CD4-positive, alpha-beta T cell treated with Interleukin-4 for 4 hours (primary cell): ENCODE results near the gene RAD51D.
"Not testable (repeated sequence)": the region's sequence is repeated elsewhere in the genome, so short reads cannot be mapped to it uniquely, and the experiment has no call there.

Experiments
- DNase-seq: peaks from one replicate; pipeline ENCODE4 v3.0.0-alpha.2; 2020

Gene RAD51D

DNA sequence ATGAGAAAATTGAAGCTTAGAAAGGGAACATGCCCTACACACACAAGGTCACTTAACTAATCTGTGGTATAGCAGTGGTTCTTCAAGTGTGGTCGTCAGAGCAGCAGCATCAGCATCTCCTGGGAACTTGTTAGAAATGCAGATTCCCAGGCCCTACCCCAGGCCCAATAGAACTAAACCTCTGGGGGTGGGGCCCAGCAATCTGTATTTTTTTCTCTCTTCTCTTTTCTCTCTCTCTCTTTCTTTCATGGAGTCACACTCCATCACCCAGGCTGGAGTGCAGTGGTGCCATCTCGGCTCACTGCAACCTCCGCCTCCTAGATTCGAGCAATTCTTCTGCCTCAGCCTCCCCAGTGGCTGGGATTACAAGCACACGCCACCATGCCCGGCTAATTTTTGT is 18.6 kb upstream of the RAD51D start:
- DNase-seq, result no peak

DNA sequence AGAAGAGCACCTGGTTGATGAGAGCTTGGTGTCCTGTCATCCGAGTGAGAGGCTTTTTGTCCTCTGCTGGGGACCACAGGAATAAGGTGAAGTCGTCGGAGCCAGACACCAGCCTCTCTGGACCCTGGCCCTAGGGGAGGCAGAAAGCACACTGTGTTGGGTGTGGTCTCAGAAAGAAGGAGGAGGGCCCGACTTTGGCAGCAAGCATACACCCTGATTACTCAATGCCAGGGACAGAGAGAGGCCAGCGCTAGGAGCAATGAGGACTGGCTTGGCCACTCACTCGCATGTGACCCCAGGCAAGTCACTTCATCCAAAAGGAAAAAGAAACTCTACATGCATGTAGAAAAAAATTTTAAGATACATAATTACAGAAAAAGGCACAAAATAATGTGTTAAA is 15.7 kb upstream of the RAD51D start:
- DNase-seq, result no peak

DNA sequence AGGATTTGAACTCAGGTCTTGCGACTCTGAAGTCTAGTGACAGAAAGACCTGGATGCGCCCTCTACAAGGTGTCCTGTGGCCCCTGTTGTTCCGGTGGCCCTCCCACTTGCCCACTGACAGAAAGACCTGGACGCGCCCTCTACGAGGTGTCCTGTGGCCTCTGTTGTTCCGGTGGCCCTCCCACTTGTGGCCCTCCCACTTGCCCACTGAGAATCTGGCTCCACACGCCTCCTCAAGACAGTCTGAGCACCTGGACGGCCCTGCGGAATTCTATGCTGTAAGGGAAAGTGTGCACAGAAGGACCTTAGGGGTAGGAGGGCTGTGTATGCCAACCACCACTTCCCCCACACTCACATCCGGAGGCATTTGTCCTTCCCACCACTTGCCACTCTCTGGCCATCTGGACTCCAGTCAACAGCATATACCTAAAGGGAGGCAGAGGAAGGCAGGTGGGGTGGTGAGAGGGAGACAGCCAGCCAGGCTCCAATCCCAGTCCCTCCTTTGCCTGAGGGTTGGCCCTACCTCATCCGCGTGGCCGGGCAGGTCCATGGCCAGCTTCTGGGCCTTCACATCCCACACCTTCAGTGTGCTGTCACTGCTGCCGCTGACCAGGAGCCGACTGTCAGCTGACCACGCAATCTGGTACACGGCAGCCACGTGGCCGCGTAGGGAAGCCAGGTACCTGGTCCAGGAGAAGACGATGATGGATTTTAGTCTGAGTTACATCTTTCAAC is 13.3 kb upstream of the RAD51D start:
- no peak for DNase-seq

DNA sequence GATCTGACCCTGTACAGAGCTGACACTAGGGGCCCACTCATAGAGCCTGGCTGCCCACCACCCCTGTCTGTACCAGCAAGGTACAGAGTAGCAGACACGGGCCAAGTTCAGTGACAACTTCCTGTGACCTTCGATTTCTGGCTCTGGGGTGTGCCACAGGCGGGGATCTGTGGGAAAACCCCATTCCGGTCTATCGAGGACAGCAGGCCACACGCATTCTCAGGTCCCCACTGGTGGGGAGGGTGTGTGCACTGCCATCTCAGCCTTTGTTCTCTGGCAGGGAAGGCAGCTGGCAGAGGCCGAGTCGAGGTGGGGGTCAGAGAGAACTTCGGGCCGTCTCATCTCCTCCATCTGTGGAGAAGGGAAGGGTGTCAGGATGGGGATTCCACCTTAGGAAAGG is 12.4 kb upstream of the RAD51D start:
- no peak for DNase-seq

DNA sequence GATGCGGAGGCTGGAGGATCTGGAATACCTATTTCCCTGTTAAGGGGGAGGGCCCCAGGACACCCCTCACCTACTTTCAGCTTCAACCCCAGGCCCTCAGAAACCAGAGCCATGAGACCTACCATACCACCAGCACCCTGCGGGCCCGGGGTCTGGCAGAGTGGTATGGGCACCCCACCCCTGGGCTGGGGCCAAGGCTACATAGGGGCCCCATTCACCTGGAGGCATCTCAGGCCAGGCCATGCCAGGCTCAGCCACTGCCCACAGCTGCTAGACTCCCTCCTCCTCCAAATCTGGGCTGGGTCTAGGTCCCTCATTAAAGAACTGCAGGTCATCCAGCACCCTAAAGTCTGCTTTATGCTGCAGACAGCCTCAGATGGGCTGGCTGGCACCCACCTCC is 10.7 kb upstream of the RAD51D start:
- no peak for DNase-seq

DNA sequence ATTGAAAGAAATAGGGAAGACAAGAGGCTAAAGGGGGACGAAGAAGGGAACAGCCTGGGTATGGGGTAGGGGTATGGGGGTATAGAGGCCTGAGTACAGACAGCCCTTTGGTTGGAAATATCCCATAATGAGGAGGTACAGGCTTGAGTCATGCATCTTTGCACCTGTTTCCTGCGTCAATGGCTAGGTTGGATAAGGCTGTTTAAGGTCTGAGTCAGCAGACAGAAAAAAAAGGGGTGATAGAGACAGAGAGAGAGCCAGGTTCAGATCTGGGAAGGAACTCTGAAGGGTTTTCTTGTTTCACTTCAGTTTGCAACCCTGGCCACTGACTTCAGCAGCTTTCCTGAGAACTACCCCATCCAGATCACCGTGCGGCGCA is 10.3 kb upstream of the RAD51D start:
- DNase-seq, result no peak

DNA sequence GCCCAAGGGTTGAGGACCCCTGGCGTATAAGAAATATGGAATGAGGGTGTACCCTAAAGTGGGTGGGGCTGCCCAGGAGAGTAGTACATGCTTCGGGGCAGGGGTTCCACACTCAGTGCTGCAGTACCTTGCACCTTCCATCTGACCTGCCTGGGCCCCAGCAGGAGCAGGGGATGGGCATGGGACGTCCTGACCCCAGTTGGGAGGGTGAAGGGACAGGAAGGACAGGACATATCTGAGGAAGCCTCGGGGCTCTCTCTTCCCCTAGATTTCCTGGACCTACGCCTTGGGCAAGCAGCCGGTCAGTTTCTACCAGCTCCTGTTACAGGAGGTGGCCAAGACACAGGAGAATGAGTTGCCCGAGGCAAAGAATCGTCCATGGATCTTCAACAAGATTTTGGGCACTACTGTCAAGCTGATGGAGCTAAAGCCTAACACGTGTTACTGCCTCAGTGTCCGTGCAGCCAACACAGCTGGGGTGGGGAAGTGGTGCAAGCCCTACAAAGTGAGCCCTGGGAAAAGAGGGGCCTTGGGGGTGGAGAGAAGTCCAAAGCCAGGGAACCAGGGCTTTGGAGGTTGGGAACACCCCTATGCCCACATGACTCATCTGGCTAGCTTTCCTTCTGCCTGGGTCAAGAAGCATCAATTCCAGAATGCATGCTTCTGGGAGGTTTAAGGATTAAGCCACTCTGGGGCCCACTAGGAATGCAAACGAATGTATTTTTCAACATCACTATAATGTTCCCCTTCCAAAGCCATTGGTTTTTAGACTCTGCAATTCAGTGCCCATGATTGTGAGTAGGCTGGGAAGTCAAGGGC is 9.7 kb upstream of the RAD51D start:
- DNase-seq, result no peak

DNA sequence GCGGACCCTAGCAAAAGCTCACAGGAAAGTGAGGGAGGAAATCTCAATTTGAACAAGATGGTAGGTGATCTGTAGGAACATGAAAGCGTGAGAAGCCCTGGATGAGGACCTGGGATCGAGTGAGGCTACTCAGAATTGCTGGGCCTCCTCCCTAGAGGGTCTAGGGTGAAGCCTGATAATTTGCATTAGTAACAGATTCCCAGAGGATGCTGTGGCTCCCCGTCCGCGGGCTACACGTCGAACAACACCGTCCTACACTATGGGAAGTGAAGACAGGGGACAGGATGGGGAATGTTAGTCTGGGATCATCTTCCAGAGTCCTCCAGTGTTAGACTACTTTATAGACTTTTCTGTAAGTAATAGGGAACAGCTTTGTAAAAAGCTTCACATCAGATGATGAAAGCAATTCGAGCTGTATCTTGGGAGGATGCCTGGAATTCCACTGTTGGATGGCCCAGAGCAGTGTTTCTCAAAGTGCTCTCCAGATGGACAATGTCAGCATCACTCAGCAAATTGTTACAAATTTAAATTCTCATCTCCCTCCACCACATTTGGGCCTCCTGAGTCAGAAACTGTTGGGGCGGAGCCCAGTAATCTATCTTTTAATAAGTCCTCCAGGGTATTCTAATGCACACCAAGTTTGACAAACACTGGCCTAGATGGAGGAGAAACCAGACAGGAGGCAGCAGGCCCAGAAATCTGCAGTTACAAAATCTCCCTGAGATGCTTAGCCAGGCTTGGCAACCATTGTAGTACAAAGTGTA is 8.3 kb upstream of the RAD51D start:
- no peak for DNase-seq

DNA sequence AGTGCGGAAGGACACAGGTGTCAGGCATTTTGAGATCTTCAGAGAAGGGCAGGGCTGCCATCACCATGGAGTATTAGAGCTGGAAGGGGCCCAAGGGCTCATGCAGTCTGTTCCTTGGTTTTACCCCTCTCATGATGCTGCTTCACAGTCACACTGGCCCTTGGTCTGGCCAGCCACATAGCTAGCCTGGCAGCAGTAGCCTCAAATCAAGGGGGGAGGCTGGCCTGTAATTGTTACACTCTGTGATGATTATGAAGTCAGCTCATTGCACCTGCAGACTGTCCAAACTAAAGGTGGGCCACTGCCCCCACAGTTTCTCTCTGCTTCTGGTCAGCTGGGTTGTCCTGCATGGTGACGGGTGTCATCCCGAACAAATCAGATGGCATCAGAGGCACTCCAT is 1.7 kb upstream of the RAD51D start, which contains the start of gene FNDC8:
TSS of gene FNDC8 (plus strand) at position 301 of the 400 bp plus-strand sequence. CDS start at position 380, 79 bp downstream.
- no peak for DNase-seq

DNA sequence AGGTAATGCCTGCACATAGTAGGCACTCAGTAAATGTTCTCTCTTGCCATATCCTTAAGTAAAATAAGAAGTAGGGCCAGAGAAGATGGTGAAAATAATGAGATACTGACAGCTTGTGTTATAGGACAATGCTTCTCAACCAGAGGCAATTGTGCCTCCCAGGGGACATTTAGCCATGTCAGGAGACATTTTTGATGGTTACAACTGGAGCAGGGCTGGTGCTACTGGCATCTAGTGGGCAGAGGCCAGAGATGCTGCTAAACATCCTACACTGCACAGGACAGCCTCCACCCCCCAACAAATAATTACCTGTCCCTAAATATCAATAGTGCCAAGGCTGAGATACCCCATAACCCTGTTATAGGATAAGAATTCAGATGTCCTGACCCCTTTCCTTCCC is 1.7 kb downstream of the RAD51D start:
- DNase-seq, result peak; percentile 56

DNA sequence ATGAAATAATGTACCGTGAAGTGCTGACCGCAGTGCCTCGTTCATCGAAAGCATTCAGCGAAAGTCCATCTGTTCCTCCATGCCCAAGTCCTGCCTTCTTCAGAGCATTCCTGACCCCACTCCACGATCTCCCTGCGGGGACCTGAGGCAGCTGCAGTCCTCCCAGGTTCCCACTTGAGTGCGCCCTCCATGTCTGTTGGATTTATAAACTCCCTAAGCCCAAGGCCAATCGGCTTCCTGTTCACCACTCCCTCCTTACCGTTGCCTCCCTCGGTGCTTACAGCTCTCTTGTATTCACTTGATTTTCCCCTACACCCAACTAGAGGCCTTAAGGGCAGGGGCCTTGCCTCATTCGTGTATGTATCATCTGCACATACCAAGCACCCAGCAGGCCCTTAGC is 2.8 kb downstream of the RAD51D start:
- no peak for DNase-seq

DNA sequence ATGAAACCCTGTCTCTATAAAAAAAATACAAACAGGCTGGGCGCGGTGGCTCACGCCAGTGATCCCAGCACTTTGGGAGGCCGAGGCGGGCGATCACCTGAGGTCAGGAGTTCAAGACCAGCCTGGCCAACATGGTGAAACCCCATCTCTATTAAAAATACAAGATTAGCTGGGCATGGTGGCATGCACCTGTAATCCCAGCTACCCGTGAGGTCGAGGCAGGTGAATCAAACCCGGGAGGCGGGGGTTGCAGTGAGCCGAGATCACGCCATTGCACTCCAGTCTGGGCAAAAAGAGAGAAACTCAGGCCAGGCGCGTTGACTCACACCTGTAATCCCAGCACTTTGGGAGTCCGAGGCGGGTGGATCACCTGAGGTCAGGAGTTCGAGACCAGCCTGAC is 8.9 kb downstream of the RAD51D start:
- DNase-seq, result not testable (repeated sequence)

DNA sequence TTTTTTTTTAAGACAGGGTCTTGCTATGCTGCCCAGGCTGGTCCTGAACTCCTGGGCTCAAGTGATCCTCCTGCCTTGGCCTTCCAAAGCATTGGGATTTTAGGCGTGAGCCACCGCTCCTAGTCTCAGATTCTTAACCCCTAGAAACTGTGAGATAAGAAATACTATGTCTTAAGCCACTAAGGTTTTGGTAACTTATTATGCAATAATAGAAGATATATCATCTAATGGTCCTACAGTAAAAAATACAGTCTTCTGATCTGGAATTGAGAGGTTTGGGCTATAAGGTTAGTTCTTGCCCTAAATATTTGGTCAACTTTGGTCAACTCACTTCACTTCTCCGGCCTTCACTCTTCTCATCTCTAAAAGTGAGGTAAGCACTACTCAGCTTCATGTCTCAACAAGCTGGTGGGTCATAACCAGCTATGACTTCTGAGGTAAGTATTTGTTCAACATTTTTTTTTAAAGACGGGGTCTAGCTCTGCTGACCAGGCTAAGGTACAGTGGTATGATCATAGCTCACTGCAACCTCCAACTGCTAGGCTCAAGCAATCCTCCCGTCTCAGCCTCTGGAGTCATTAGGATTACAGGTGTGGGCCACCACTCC is 14.7 kb downstream of the RAD51D start:
- DNase-seq, result no peak

DNA sequence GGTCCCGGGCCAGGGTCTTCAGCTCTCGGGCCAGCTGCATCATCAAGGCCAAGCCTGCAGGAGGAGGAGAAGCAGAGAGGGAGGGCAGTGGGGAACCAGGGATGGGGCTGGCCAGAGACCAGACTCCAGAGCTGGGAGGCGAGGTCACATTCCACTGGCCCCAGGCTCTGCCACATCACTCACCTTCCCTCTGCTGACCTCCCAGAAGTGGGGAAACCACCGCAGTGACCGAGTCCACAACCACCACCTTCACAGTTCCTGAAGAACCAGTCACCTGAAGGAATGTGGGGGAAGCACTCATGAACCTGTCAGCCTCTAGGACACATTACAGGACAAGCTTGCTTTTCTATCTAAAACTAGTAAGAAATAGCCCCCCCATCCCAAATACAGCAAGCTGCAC is 16.4 kb downstream of the RAD51D start:
- no peak for DNase-seq

DNA sequence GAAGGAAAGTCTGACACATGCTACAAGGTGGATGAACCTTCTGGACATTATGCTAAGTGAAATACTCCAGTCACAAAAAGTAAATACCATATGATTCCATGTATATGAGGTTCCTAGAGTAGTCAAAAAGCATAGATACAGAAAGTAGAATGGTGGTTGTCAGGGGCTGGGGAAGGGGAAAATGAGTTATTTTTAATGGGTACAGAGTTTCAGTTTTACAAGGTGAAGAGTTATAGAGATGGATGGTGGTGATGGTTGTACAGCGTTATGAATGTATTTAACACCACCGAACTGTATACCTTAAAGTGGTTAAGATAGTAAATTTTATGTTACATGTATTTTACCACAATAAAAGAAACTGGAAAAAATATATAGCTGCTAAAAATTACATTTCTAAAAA is 17.9 kb downstream of the RAD51D start:
- DNase-seq, result no peak

DNA sequence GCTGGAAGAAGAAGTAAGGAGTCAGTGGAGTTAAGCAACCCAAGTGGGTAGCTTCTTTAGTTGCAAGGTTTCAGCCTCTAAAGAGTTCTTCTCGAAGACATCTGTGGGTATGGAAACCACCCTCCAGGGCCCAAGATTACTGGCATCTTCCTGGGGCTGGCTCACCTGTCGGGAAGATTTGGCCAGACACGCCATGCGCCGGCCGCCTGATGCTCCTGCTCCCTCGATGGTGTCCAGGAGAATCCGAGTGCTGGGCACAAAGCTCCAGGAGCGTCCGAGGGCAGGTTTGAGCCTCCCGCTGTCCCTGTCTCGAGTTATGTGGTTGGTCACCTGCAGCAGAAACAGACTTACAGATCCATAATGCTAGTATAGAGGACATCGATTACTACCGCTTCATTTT is 18.6 kb downstream of the RAD51D start:
- DNase-seq, result no peak

DNA sequence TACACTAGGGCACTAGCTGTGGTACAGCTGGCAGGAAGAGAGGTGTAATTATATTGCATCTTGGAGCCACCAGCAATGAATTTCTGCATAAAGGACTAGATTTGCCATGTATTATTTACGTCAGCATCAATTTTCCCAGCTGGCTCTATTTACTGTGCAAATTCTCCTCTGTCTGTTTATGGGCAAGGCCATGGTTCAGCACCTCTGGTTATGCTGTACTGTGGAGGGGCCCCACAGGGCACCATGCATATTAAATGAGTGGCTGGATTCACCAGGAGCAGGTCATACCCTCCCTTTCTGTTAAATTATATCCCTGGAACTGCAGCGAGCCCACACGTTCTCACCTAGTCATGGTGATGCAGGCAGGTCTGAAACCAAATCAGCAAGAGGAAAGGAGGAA is 19.8 kb downstream of the RAD51D start:
- DNase-seq, result no peak

DNA sequence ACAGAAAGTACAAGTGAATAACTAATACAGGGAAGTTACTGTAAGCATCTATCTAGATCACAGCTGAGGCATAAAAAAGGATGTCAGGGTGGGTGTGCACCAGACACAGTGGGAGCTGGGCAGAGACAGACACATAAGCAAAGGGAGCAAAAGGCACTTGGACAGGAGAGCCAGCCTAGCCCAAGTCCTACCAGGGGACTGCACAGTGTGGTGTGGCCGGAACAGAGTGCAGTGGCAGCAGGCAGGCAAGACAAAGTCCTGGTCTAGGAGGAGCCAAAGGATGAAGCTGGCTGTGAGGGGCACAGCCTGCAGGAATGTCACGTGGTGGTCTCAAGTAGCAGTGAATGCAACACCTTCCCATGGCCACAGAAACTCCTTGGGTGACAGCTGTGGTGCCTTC is 21.9 kb downstream of the RAD51D start:
- DNase-seq, result no peak

DNA sequence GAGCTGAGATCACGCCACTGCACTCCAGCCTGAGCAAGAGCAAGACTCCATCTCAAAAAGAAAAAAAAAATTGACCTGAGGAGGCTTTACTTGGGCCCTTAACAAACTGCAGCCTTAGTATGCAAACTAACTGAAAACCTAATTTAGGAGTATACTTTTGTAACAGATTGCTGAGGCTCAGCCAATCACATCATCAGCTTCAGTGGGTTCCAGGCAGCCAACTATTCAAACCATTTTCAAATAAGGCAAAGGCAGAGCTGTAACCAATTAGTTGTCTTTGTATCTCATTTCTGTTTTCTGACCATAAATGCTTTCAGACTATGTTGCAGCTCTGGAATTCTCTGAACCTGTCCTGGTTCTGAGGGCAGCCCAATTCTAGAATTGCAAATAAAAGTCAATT is 23.9 kb downstream of the RAD51D start:
- DNase-seq, result no peak

DNA sequence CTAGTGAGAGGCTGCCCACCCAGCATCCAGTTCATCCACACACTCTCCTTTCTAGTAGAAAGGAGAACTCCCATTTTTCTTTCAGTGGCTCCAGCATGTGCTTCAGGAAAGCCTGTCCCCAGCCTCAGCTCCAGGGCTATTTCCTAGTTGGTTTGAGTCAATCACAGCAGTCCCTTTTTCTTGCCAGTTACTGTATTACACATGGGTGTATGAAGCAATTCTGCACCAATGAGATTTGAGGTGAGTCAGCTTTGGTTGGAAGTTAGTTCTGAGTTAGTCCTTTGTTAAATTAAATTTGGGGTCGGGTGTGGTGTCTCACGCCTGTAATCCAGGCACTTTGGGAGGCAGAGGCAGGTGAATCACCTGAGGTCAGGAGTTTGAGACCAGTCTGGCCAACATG is 24.8 kb downstream of the RAD51D start:
- DNase-seq, result no peak

DNA sequence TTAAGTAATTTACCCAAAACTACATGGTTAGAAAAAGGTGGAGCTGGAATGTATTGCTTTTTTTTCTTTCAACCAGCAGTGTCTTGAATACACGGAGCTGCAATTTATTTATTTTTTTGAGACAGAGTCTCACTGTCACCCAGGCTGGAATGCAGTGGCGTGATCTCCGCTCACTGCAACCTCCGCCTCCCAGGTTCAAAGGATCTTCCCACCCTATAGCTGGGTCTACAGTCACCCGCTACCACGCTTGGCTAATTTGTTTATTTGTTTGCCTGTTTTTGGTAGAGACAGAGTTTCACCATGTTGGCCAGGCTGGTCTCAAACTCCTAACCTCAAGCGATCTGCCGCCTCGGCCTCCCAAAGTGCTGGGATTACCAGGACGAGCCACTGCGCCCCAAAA is 29.0 kb downstream of the RAD51D start:
- not testable (repeated sequence) for DNase-seq

DNA sequence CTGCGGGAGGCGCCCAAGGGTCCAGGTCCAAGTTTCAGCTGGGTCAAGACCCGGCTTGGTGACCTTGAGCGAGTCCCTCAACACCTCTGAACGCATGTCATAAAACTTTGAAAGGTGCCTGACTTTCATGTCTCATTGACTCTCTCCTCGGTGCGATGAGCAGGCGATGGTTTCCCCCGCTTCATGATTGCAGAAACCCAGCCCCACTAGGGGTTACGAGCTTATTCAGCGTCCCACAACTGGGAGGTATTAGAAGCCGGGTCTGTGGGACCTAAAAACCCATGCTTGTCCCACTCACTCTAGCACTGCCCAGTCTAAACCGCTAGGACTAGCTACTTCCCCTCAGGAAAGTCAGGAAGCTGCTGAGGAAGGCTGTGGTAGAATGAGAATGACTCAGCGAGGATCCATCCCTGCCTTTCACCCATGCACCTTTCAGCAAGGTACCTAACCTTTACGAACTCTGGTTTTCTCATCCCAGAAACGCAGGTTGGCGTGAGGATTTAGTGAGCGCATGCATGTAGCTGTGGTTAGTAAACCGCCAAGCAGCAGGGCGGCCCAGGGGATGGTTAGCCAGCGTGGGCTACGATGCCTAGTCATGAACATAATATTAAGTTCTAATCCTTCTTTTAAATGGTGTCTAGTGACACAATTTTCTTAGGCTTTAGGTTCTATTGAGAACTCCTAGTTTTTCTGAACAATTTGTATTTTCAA is 29.9 kb downstream of the RAD51D start:
- peak; percentile 65 for DNase-seq
